ENCODE data around the gene INKA1.

INKA1 gene

DNA sequence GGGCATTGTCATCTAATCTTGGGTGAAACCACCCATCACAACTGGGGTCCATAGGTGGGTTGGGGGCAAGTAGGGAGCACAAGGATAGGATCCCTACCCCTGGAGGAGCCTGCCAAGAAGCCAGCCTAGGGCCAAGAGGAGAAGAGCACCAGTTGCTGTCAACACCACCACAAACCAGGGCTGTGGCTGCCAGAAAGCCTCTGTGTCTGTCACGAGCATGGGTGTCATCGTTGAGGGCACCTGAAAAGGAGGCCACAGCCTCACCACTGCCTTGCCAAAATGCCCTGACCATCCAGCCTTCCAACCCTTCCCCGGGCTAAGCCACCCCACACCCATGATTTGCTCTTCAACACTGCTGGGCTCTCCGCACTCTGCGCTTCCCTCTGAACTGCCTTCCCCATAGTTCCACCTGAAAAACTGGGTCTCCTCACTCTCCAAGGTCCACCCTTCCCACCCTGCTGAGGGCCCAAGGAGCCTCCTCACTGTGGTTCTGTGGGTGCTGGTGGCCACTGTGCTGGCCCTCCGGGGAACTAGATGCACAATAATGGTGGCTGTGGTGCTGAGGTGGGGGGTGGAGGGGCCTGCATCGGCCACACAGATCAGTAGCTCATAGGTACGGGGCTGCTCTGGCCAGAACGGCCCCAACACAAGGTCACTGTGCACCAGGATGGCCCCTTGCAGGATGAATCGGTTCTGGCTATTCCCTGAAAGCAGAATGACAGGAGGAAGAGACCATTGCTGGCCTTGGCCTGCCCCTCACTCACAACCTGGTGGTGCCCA is 10.5 kb upstream of the INKA1 start:
- TF ChIP-seq, protein P1, sequence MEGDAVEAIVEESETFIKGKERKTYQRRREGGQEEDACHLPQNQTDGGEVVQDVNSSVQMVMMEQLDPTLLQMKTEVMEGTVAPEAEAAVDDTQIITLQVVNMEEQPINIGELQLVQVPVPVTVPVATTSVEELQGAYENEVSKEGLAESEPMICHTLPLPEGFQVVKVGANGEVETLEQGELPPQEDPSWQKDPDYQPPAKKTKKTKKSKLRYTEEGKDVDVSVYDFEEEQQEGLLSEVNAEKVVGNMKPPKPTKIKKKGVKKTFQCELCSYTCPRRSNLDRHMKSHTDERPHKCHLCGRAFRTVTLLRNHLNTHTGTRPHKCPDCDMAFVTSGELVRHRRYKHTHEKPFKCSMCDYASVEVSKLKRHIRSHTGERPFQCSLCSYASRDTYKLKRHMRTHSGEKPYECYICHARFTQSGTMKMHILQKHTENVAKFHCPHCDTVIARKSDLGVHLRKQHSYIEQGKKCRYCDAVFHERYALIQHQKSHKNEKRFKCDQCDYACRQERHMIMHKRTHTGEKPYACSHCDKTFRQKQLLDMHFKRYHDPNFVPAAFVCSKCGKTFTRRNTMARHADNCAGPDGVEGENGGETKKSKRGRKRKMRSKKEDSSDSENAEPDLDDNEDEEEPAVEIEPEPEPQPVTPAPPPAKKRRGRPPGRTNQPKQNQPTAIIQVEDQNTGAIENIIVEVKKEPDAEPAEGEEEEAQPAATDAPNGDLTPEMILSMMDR (IDR thresholded peaks at IDR 0.05; ENCODE audit: insufficient read depth, low read length, poor library complexity, severe bottlenecking): no peak
- no peak for TF ChIP-seq EZH2phosphoT487 (conservative IDR thresholded peaks at IDR 0.05; ENCODE audit: low read length)

DNA sequence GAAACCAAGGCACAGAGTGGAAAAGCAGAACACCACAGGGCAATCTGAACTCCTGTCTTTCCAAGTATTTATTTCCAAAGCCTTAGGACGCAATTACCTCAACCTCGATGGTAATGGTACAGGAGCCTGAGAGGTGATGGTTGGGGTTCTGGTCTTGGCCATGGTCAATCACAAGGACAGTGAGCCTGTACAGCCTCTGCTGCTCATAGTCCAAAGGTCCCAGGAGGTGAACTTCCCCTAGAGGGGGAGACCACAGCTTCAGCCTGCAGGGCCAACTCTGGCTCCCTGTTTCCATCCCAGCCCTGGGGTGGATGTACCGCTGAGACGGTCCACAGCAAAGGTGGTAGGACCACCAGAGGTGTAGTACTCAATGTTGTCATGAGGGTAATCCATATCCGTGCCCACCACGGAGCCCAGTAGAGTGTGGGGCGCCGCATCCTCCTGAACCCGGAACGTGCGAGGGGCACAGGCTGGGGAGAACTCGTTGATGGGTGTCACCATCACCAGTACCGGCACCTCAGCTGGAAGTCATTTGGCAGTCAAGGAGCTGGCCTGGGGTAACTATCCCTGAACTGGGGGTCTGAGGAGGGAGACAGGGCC is 9.5 kb upstream of the INKA1 start:
- no peaks in the 10 kb centered on the region for H4K20me1 ChIP-seq (ENCODE audit: low read depth, low read length)
- H2AFZ ChIP-seq (ENCODE audit: low read depth, low read length, severe bottlenecking): no peak overlapping the region
- H3K36me3 ChIP-seq (ENCODE audit: low read length): no peaks in the 10 kb centered on the region

More for the DNA sequence above, 10.5 kb upstream of the INKA1 start:
- H3K27me3 ChIP-seq (ENCODE audit: low read length): no peaks in the 10 kb centered on the region
- H3K4me2 ChIP-seq (ENCODE audit: low read depth, low read length, poor library complexity, severe bottlenecking): no peak overlapping the region
- no peaks in the 10 kb centered on the region for H3K9me3 ChIP-seq (ENCODE audit: insufficient read depth, low read length)
- H3F3A ChIP-seq (ENCODE audit: insufficient read depth): no peaks in the 10 kb centered on the region
- H3K9me2 ChIP-seq (replicated peaks; ENCODE audit: insufficient read depth, low read length): no peaks in the 10 kb centered on the region
- no peaks in the 10 kb centered on the region for H3K79me2 ChIP-seq (ENCODE audit: insufficient read depth, low read length)
- no peak overlapping the region for H3K27ac ChIP-seq (ENCODE audit: low read depth, low read length)
- no peak overlapping the region for H3K9ac ChIP-seq (ENCODE audit: low read length)
- H2AFZ ChIP-seq (ENCODE audit: low read depth, low read length, severe bottlenecking): no peak overlapping the region
- no peak overlapping the region for H3K4me3 ChIP-seq (ENCODE audit: insufficient read depth, low read length, poor library complexity, severe bottlenecking)
- no peaks in the 10 kb centered on the region for H3K36me3 ChIP-seq (ENCODE audit: low read length)
- H4K20me1 ChIP-seq (ENCODE audit: low read depth, low read length): no peaks in the 10 kb centered on the region

DNA sequence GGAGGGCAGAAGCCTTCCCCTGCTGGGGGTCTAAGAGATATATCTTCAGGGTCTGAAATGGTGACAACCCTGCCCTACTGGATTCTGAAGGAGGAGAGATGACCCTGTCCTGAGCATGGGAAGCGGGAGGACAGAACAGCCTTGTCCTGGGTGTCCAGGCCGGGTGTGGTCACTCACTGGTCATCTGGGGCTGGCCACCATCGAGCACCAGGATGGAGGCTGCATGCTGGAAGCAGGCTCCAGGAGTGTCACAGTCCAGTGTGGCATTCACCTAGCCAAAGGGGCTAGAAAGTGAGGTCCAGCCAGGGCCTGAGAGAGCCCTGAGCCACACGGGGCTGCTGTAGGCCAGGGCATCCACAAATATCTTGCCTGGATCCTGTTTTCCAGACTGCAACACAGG is 8.6 kb upstream of the INKA1 start:
- no peak overlapping the region for H2AFZ ChIP-seq (ENCODE audit: low read depth, low read length, severe bottlenecking)
- no peak overlapping the region for H3K4me3 ChIP-seq (ENCODE audit: insufficient read depth, low read length, poor library complexity, severe bottlenecking)
- H3K79me2 ChIP-seq (ENCODE audit: insufficient read depth, low read length): no peaks in the 10 kb centered on the region
- no peaks in the 10 kb centered on the region for H3K36me3 ChIP-seq (ENCODE audit: low read length)
- H4K20me1 ChIP-seq (ENCODE audit: low read depth, low read length): no peaks in the 10 kb centered on the region
- no peaks in the 10 kb centered on the region for H3F3A ChIP-seq (ENCODE audit: insufficient read depth)
- no peak overlapping the region for H3K9ac ChIP-seq (ENCODE audit: low read length)
- H3K9me2 ChIP-seq (replicated peaks; ENCODE audit: insufficient read depth, low read length): no peaks in the 10 kb centered on the region
- H3K27me3 ChIP-seq (ENCODE audit: low read length): no peaks in the 10 kb centered on the region
- no peak overlapping the region for H3K4me2 ChIP-seq (ENCODE audit: low read depth, low read length, poor library complexity, severe bottlenecking)
- H3K9me3 ChIP-seq (ENCODE audit: insufficient read depth, low read length): no peaks in the 10 kb centered on the region
- TF ChIP-seq, protein P1 (IDR thresholded peaks at IDR 0.05; ENCODE audit: insufficient read depth, low read length, poor library complexity, severe bottlenecking): no peak
- no peak for TF ChIP-seq EZH2phosphoT487 (conservative IDR thresholded peaks at IDR 0.05; ENCODE audit: low read length)
- H3K27ac ChIP-seq (ENCODE audit: low read depth, low read length): no peak overlapping the region

More for the DNA sequence above, 9.5 kb upstream of the INKA1 start:
- Histone ChIP-seq H3K4me3 (ENCODE audit: insufficient read depth, low read length, poor library complexity, severe bottlenecking) (no peak overlapping the region), H3K9me3 (ENCODE audit: insufficient read depth, low read length) (no peaks in the 10 kb centered on the region), H3K4me2 (ENCODE audit: low read depth, low read length, poor library complexity, severe bottlenecking) (no peak overlapping the region), H3K79me2 (ENCODE audit: insufficient read depth, low read length) (no peaks in the 10 kb centered on the region), H3K9ac (ENCODE audit: low read length) (no peak overlapping the region), H3F3A (ENCODE audit: insufficient read depth) (no peaks in the 10 kb centered on the region), H3K9me2 (replicated peaks; ENCODE audit: insufficient read depth, low read length) (no peaks in the 10 kb centered on the region), H3K27me3 (ENCODE audit: low read length) (no peaks in the 10 kb centered on the region), H3K27ac (ENCODE audit: low read depth, low read length) (no peak overlapping the region)
- no peak for TF ChIP-seq EZH2phosphoT487 (conservative IDR thresholded peaks at IDR 0.05; ENCODE audit: low read length)
- TF ChIP-seq, protein P1 (IDR thresholded peaks at IDR 0.05; ENCODE audit: insufficient read depth, low read length, poor library complexity, severe bottlenecking): no peak
